ENCODE results near the gene CLK2.

GRCh38 chr1:155322571-155322952, 49.3 kb upstream of the CLK2 start:
- TF ChIP-seq, protein P1, sequence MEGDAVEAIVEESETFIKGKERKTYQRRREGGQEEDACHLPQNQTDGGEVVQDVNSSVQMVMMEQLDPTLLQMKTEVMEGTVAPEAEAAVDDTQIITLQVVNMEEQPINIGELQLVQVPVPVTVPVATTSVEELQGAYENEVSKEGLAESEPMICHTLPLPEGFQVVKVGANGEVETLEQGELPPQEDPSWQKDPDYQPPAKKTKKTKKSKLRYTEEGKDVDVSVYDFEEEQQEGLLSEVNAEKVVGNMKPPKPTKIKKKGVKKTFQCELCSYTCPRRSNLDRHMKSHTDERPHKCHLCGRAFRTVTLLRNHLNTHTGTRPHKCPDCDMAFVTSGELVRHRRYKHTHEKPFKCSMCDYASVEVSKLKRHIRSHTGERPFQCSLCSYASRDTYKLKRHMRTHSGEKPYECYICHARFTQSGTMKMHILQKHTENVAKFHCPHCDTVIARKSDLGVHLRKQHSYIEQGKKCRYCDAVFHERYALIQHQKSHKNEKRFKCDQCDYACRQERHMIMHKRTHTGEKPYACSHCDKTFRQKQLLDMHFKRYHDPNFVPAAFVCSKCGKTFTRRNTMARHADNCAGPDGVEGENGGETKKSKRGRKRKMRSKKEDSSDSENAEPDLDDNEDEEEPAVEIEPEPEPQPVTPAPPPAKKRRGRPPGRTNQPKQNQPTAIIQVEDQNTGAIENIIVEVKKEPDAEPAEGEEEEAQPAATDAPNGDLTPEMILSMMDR (IDR thresholded peaks at IDR 0.05; ENCODE audit: insufficient read depth, low read length), result no peak
- TF ChIP-seq REST (IDR thresholded peaks at IDR 0.05; ENCODE audit: insufficient replicate concordance, low read depth), result no peak

Data from HL-60 (cell line).